ENCODE results near the gene FTCDNL1.
A peak's percentile ranks its signal among the peaks of the same experiment; 100 is the strongest.

The FTCDNL1 gene

GRCh38 chr2:199742884-199743283 lies 108.1 kb downstream of the FTCDNL1 start:
- no peak for DNase-seq (ENCODE audit: low spot score)

- DNase-seq (ENCODE audit: low spot score): no peak
Observed at GRCh38 chr2:199740111-199740428, 110.9 kb downstream of the FTCDNL1 start.

- DNase-seq (ENCODE audit: low spot score): peak; percentile 62
Observed at GRCh38 chr2:199739413-199740110, 111.4 kb downstream of the FTCDNL1 start.

- DNase-seq (ENCODE audit: low spot score): no peak
Observed at GRCh38 chr2:199738727-199739412, 112.1 kb downstream of the FTCDNL1 start.

- DNase-seq (ENCODE audit: low spot score): no peak
Observed at GRCh38 chr2:199734651-199735050, 116.3 kb downstream of the FTCDNL1 start.

- no peak for DNase-seq (ENCODE audit: low spot score)
Observed at GRCh38 chr2:199734011-199734410, 117.0 kb downstream of the FTCDNL1 start.

GRCh38 chr2:199727801-199728200 lies 123.2 kb downstream of the FTCDNL1 start:
- DNase-seq (ENCODE audit: low spot score): no peak

GRCh38 chr2:199727306-199727705 lies 123.7 kb downstream of the FTCDNL1 start:
- DNase-seq (ENCODE audit: low spot score): no peak

- no peak for DNase-seq (ENCODE audit: low spot score)
Observed at GRCh38 chr2:199718074-199718473, 132.9 kb downstream of the FTCDNL1 start.

- no peak for DNase-seq (ENCODE audit: low spot score)
Observed at GRCh38 chr2:199717587-199717907, 133.4 kb downstream of the FTCDNL1 start.

GRCh38 chr2:199716807-199717586 lies 134.0 kb downstream of the FTCDNL1 start:
- no peak for DNase-seq (ENCODE audit: low spot score)

- no peak for DNase-seq (ENCODE audit: low spot score)
Observed at GRCh38 chr2:199713746-199714145, 137.2 kb downstream of the FTCDNL1 start.

GRCh38 chr2:199710551-199710950 lies 140.4 kb downstream of the FTCDNL1 start:
- DNase-seq (ENCODE audit: low spot score): no peak
